ENCODE data around the gene BRIX1.

DNA sequence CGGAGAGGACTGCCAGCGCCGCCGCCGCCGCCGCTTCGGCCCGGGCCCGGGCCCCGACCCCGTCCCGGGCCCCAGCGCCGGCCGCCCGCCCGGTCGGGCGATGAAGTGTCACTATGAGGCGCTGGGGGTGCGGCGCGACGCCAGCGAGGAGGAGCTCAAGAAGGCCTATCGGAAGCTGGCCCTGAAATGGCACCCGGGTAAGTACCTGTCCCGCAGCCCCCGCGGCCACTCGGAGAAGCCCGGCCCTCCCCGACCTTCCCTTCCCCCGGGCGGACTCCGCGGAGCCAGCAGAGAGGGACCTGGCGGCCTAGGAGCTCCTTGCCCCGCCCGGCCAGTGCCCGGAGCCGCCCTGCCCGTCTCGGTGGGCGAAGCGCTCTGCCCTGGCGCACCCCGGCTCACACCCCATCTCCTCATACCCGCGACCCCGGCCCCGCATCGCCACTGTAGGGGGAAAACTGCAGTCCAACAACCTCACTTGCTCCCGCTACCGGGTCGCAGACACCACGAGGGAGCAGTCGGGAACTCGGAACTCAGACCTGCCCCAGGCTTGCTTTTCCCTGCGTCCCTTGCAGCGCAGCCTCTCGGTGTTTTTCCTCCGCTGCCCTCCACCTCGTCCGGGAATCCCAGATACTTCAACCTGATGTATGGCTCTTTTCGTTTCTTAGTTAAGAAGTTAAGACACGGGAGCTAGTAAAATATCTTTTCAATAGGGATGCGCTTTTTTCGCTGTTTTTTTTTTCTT, 14.4 kb downstream of the BRIX1 start:
- TF ChIP-seq, protein P1, sequence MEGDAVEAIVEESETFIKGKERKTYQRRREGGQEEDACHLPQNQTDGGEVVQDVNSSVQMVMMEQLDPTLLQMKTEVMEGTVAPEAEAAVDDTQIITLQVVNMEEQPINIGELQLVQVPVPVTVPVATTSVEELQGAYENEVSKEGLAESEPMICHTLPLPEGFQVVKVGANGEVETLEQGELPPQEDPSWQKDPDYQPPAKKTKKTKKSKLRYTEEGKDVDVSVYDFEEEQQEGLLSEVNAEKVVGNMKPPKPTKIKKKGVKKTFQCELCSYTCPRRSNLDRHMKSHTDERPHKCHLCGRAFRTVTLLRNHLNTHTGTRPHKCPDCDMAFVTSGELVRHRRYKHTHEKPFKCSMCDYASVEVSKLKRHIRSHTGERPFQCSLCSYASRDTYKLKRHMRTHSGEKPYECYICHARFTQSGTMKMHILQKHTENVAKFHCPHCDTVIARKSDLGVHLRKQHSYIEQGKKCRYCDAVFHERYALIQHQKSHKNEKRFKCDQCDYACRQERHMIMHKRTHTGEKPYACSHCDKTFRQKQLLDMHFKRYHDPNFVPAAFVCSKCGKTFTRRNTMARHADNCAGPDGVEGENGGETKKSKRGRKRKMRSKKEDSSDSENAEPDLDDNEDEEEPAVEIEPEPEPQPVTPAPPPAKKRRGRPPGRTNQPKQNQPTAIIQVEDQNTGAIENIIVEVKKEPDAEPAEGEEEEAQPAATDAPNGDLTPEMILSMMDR (IDR thresholded peaks at IDR 0.05) = peak in 1 of 7 experiments; percentile 8
- TF ChIP-seq POLR2A (IDR thresholded peaks at IDR 0.05) = peak; percentile 67 to 82 (median 77)

Measured in body of pancreas (tissue), 4 donors.